ENCODE measurements around the gene UBE2L6.

Gene UBE2L6

DNA sequence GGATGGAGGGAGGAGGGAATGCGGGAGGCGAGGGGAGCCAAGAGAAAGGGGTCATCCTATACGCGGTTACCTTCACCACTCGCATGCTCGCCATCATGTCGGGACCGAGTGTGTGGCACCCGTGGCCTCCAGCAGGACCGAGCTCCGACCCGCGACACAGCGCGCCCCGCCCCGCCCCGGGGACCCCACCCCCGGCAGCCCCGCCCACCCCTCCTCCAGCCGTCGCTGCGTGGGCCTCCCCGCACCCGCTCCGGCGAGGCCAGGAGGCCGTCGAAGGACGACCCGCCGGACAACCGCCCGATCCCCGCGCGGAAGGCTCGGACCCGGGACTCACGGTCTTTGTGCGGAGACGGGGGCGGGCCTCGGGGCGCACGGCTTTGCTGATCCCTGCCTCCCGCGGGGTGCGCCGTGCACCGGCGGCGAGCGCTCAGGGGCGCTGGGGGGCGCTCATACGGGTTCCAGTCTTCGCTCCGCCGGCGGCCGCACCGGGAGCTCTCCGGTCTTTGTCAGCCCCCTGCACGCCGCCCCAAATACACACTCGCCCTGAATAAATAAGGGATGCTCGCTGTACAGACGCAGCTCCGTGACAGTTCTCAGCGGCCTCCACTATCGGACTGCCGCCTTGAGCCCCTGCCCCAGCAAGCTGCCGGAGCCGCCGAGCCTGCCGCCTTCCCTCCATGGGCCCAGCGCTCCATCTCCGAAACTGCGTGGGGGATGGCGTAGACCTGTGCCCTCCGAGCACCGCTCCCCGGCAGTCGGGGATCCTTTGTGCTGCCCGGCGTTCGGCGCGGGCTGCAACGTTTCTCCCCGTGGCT is at the start of gene UBE2L6:
Gene UBE2L6, minus strand, starts transcription at position 158 of the 815 bp plus-strand sequence. Its CDS starts 61 bp downstream, at position 97.
- TF ChIP-seq, protein P1, sequence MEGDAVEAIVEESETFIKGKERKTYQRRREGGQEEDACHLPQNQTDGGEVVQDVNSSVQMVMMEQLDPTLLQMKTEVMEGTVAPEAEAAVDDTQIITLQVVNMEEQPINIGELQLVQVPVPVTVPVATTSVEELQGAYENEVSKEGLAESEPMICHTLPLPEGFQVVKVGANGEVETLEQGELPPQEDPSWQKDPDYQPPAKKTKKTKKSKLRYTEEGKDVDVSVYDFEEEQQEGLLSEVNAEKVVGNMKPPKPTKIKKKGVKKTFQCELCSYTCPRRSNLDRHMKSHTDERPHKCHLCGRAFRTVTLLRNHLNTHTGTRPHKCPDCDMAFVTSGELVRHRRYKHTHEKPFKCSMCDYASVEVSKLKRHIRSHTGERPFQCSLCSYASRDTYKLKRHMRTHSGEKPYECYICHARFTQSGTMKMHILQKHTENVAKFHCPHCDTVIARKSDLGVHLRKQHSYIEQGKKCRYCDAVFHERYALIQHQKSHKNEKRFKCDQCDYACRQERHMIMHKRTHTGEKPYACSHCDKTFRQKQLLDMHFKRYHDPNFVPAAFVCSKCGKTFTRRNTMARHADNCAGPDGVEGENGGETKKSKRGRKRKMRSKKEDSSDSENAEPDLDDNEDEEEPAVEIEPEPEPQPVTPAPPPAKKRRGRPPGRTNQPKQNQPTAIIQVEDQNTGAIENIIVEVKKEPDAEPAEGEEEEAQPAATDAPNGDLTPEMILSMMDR (IDR thresholded peaks at IDR 0.05; ENCODE audit: insufficient read depth, missing control alignments), result peak; percentile 40
- no peak for FAIRE-seq
- DNase-seq (ENCODE audit: insufficient read length, low spot score), result peak; percentile 46

DNA sequence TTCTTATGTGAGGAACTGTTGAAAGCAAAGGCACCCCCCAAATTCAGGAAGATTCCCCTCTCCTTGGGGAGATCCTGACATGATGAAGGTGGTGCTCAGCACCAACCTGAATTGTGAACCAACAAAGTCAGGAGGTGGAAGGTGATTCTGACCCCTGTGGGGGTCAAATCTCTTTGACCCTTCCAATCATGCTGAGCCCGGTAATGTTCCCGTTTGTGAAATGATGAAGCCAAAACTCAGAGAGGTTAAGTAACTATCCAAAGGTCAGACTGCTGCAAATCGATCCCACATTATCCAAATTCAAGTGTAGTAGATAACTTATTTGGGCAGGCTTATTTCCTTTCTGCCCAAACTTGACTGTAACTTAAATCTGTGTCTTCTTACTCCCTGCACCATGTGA is 49.1 kb upstream of the UBE2L6 start:
- TF ChIP-seq, protein P1 (IDR thresholded peaks at IDR 0.05; ENCODE audit: insufficient read depth, missing control alignments), result no peak
- FAIRE-seq (no peak), DNase-seq (ENCODE audit: insufficient read length, low spot score) (no peak)

DNA sequence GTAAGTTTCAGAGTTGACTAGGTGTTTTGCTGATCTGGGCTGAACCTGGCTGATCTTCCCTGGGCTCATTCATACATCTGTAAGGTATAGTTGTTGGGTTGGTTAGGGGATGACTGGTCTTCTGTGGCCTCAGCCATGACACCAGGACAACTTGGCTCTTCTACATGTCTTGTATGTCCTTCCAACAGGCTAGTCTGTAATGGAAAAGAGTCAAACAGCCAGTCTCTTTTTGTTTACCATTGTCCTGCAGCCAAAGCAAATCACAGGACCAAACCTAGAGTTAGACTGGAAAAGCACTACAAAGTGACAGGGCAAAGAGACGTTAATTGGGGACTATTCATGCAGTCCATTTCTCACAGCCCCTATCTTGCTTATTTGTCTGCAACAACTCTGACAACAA is 47.8 kb upstream of the UBE2L6 start:
- DNase-seq (ENCODE audit: insufficient read length, low spot score), result no peak
- TF ChIP-seq, protein P1 (IDR thresholded peaks at IDR 0.05; ENCODE audit: insufficient read depth, missing control alignments), result no peak
- FAIRE-seq, result no peak

DNA sequence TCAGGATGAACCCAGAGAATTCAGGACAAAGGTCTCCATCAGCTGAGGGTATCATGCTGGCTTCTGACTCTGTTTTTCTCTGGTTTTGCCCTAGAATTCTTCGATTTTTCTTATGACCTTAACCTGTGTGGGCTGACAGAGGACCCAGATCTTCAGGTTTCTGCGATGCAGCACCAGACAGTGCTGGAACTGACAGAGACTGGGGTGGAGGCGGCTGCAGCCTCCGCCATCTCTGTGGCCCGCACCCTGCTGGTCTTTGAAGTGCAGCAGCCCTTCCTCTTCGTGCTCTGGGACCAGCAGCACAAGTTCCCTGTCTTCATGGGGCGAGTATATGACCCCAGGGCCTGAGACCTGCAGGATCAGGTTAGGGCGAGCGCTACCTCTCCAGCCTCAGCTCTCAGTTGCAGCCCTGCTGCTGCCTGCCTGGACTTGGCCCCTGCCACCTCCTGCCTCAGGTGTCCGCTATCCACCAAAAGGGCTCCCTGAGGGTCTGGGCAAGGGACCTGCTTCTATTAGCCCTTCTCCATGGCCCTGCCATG is 46.8 kb upstream of the UBE2L6 start:
- TF ChIP-seq, protein P1 (IDR thresholded peaks at IDR 0.05; ENCODE audit: insufficient read depth, missing control alignments), result no peak
- FAIRE-seq (no peak), DNase-seq (ENCODE audit: insufficient read length, low spot score) (no peak)

DNA sequence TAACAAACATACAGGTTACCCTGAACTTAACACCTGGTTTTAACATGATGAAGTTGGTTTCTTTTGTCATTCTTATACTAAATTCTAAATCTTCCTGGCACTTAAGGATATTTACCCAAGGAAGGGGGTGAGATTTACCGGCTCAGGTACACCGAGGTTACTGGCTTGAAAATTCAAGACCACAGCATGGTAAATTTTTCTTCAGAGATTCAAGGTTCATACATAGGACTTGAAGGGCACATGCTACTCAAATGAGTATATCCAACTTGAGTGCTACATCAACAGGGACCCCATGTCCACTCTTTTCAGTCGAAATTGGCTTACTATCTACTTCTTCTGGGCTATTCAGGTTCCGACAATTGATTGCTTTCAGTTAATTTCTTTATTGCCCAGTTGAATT is 42.7 kb upstream of the UBE2L6 start:
- FAIRE-seq (no peak), DNase-seq (ENCODE audit: insufficient read length, low spot score) (no peak)
- TF ChIP-seq, protein P1 (IDR thresholded peaks at IDR 0.05; ENCODE audit: insufficient read depth, missing control alignments), result no peak

DNA sequence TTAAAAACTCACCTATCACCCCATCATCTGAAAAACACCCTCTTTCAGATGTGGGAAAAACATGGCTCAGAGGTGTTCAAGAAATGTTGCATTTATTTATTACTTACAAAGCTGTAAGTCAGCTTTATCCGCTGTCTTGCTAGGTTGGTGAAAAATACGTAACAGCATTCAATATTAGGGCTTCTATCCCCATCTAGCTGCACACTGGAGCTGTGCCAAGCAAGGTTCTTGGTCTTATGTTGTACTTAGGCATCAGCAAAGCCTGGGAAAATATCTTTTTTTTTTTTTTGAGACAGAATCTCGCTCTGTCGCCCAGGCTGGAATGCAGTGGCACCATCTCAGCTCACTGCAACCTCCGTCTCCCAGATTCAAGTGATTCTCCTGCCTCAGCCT is 37.6 kb upstream of the UBE2L6 start:
- DNase-seq (ENCODE audit: insufficient read length, low spot score) (no peak), FAIRE-seq (no peak)
- TF ChIP-seq, protein P1 (IDR thresholded peaks at IDR 0.05; ENCODE audit: insufficient read depth, missing control alignments), result no peak
